Right lung (tissue), 5 donors: ENCODE measurements around the gene TGM1. TPM values are rescaled to one million over a fixed set of nuclear protein-coding genes. Genes with fewer than 3 reads are reported as not detected.
"Not testable (repeated sequence)": the region's sequence is repeated elsewhere in the genome, so short reads cannot be mapped to it uniquely, and the experiment has no call there.

Experiments
- DNase-seq, 2 donors: peaks; one replicate each; pipeline ENCODE4 v3.0.0-alpha.2; 2013
- polyA plus RNA-seq, 5 donors: library from polyadenylated mRNA; unstranded; fragments of 120-200 nt; gene quantifications; one replicate each; pipeline versions ENCODE4 v1.2.1 to v1.2.3, GENCODE V29; 2013; ENCODE audit warnings: inconsistent platforms in 1 of 5, low replicate concordance in 1 of 5; ENCODE audit not compliant: insufficient read length in 5 of 5, insufficient read depth in 1 of 5

Gene TGM1
- polyA plus RNA-seq, 5 donors, result 2.0 to 4.7 (median 3.5) TPM

DNA sequence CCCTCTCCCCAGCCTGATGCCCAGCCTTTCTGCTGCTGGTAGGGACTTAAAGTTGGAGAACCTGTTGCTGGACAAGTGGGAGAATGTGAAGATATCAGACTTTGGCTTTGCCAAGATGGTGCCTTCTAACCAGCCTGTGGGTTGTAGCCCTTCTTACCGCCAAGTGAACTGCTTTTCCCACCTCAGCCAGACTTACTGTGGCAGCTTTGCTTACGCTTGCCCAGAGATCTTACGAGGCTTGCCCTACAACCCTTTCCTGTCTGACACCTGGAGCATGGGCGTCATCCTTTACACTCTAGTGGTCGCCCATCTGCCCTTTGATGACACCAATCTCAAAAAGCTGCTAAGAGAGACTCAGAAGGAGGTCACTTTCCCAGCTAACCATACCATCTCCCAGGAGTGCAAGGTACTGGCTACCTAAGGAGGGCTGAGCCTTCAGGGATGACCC lies 55.8 kb downstream of the TGM1 start:
- no peak for DNase-seq

DNA sequence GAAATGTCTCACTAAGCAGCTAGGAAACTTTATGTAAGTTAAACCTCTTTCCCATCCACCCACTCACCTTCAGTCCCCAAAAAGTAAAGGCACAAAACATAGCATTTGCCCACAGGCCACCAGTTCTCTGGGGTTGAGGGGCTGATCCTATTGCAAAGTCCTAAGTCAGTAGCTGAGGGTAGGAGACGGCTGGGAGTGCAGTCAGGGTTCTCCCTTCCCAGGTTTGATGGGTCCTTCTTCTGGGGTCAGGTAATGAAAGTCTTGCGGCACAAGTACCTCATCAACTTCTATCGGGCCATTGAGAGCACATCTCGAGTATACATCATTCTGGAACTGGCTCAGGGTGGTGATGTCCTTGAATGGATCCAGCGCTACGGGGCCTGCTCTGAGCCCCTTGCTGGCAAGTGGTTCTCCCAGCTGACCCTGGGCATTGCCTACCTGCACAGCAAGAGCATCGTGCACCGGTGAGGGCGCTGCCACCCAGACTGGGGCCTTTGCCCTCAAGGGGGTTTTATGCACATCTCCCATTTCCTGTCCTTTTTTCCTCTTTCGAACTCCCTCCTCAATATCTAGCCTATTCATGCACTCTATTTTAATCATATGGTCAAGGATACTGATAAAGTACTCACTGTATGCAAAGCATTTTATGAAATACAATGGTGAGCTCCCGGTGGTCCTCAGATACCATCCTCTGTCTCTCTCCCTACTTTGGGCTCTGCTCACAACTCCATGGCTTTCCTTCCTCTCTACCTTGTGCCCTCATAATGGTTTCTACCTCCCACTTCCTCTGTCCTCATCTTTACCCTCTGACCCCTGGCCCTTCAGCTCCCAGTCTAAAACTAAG lies 56.5 kb downstream of the TGM1 start:
- DNase-seq, result no peak

GRCh38 chr14:24204163-24205146 lies 58.5 kb downstream of the TGM1 start:
- DNase-seq, result no peak

DNA sequence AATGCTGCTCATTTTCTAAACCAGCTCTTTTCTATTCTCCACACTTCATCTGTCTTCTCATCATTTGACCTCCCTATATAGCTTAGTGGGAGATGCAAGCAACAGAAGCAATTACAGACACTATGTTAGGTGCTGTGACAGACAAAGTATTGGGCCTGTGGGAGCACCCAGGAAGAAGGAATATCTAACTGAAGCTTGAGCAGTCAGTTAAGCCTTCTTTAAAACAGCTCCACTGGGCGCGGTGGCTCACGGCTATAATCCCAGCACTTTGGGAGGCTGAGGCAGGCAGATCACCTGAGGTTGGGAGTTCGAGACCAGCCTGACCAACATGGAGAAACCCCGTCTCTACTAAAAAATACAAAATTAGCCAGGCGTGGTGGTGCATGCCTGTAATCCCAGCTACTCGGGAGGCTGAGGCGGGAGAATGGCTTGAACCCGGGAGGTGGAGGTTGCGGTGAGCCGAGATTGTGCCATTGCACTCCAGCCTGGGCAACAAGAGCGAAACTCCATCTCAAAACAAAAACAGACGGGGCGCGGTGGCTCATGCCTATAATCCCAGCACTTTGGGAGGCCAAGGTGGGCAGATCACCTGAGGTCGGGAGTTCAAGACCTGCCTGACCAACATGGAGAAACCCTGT lies 59.6 kb downstream of the TGM1 start:
- DNase-seq, result not testable (repeated sequence)

- DNase-seq, result not testable (repeated sequence)
Measured at GRCh38 chr14:24202538-24202937, 60.4 kb downstream of the TGM1 start.

Other genes with a start within 250 kb of the TGM1 start
- 1 to 10 TPM in 3 of 5 donors, under 1 TPM in 2; 0.72 to 1.7 (median 1.1) TPM for gene CARMIL3, start 211.2 kb downstream of the TGM1 start, polyA plus RNA-seq
- gene CPNE6, start 191.6 kb downstream of the TGM1 start, polyA plus RNA-seq, result not detected
- gene PCK2, start 168.9 kb downstream of the TGM1 start, polyA plus RNA-seq, result 10 to 100 TPM; 13.3 to 17.8 (median 14.7) TPM
- 10 to 100 TPM; 59.5 to 74.4 (median 65.9) TPM for gene DCAF11, start 148.4 kb downstream of the TGM1 start, polyA plus RNA-seq
- 1 to 10 TPM; 1.0 to 2.3 (median 1.2) TPM for gene NRL, start 148.2 kb downstream of the TGM1 start, polyA plus RNA-seq
- 1 to 10 TPM in 3 of 5 donors, under 1 TPM in 2; 0.60 to 9.4 (median 1.1) TPM for gene FITM1, start 132.5 kb downstream of the TGM1 start, polyA plus RNA-seq
- 100 to 1,000 TPM; 190 to 234 (median 222) TPM for gene PSME1, start 127.0 kb downstream of the TGM1 start, polyA plus RNA-seq
- 10 to 100 TPM; 12.6 to 25.8 (median 24.3) TPM for gene EMC9, start 121.6 kb downstream of the TGM1 start, polyA plus RNA-seq
- 100 to 1,000 TPM; 159 to 175 (median 166) TPM for gene PSME2, start 116.6 kb downstream of the TGM1 start, polyA plus RNA-seq
- 10 to 100 TPM; 42.8 to 60.2 (median 55.7) TPM for gene RNF31, start 115.7 kb downstream of the TGM1 start, polyA plus RNA-seq
- gene IRF9, start 101.9 kb downstream of the TGM1 start, polyA plus RNA-seq, result 10 to 100 TPM; 49.8 to 68.6 (median 57.2) TPM
- gene REC8, start 91.1 kb downstream of the TGM1 start, polyA plus RNA-seq, result 10 to 100 TPM; 36.6 to 67.1 (median 48.2) TPM
- gene IPO4, start 74.4 kb downstream of the TGM1 start, polyA plus RNA-seq, result 10 to 100 TPM; 20.2 to 37.0 (median 24.5) TPM
- 10 to 100 TPM; 24.6 to 44.1 (median 33.8) TPM for gene TM9SF1, start 67.7 kb downstream of the TGM1 start, polyA plus RNA-seq
- 10 to 100 TPM in 3 of 5 donors, 1 to 10 TPM in 2; 9.5 to 12.2 (median 11.9) TPM for gene TSSK4, start 57.5 kb downstream of the TGM1 start, polyA plus RNA-seq
- 10 to 100 TPM; 53.9 to 67.6 (median 62.3) TPM for gene CHMP4A, start 49.7 kb downstream of the TGM1 start, polyA plus RNA-seq
- gene MDP1, start 47.1 kb downstream of the TGM1 start, polyA plus RNA-seq, result 10 to 100 TPM; 11.8 to 17.2 (median 13.5) TPM
- gene NEDD8, start 30.8 kb downstream of the TGM1 start, polyA plus RNA-seq, result 100 to 1,000 TPM; 209 to 239 (median 224) TPM
- 100 to 1,000 TPM in 4 of 5 donors, 10 to 100 TPM in 1; 92.7 to 120 (median 114) TPM for gene GMPR2, start 30.2 kb downstream of the TGM1 start, polyA plus RNA-seq
- 10 to 100 TPM; 53.7 to 62.0 (median 60.9) TPM for gene TINF2, start 20.6 kb downstream of the TGM1 start, polyA plus RNA-seq
- 10 to 100 TPM; 19.6 to 28.6 (median 24.9) TPM for gene RABGGTA, start 8.4 kb upstream of the TGM1 start, polyA plus RNA-seq
- gene DHRS1, start 36.6 kb upstream of the TGM1 start, polyA plus RNA-seq, result 10 to 100 TPM; 38.8 to 54.7 (median 43.2) TPM
- 10 to 100 TPM; 21.3 to 26.7 (median 24.3) TPM for gene NOP9, start 36.7 kb upstream of the TGM1 start, polyA plus RNA-seq
- 10 to 100 TPM in 4 of 5 donors, 1 to 10 TPM in 1; 9.6 to 16.6 (median 14.1) TPM for gene CIDEB, start 44.8 kb upstream of the TGM1 start, polyA plus RNA-seq
- gene LTB4R2, start 47.0 kb upstream of the TGM1 start, polyA plus RNA-seq, result 1 to 10 TPM; 3.4 to 5.2 (median 4.7) TPM
- 1 to 10 TPM; 5.2 to 6.9 (median 6.2) TPM for gene LTB4R, start 48.3 kb upstream of the TGM1 start, polyA plus RNA-seq
- 10 to 100 TPM; 26.9 to 37.3 (median 33.8) TPM for gene ADCY4, start 71.9 kb upstream of the TGM1 start, polyA plus RNA-seq
- gene RIPK3, start 76.8 kb upstream of the TGM1 start, polyA plus RNA-seq, result 1 to 10 TPM; 2.1 to 3.6 (median 2.8) TPM
- gene NFATC4, start 105.0 kb upstream of the TGM1 start, polyA plus RNA-seq, result 100 to 1,000 TPM in 1 of 5 donors, 10 to 100 TPM in 4; 64.5 to 102 (median 88.3) TPM
- gene NYNRIN, start 135.8 kb upstream of the TGM1 start, polyA plus RNA-seq, result 100 to 1,000 TPM in 2 of 5 donors, 10 to 100 TPM in 3; 78.3 to 109 (median 88.7) TPM
- gene CBLN3, start 166.5 kb upstream of the TGM1 start, polyA plus RNA-seq, result 1 to 10 TPM; 2.6 to 4.0 (median 3.6) TPM
- 10 to 100 TPM; 41.3 to 53.1 (median 50.2) TPM for gene KHNYN, start 166.8 kb upstream of the TGM1 start, polyA plus RNA-seq
- 10 to 100 TPM; 37.5 to 61.9 (median 48.8) TPM for gene SDR39U1, start 179.6 kb upstream of the TGM1 start, polyA plus RNA-seq
- under 1 TPM in 2 of 5 donors, not detected in 3; 0.26 to 0.49 TPM for gene CMA1, start 245.1 kb upstream of the TGM1 start, polyA plus RNA-seq